ENCODE results near the gene FOXP1. TPM values are rescaled to one million over a fixed set of nuclear protein-coding genes. Genes with fewer than 3 reads are reported as not detected.
A peak's percentile ranks its signal among the peaks of the same experiment; 100 is the strongest.

Gene FOXP1
- polyA plus RNA-seq, 4 donors, result 4.9 to 66.5 (median 15.3) TPM

- peak in 1 of 2 donors; percentile 52 for DNase-seq
- FAIRE-seq, result no peak
Observed at GRCh38 chr3:71069797-71070196, 513.7 kb downstream of the FOXP1 start.

DNA sequence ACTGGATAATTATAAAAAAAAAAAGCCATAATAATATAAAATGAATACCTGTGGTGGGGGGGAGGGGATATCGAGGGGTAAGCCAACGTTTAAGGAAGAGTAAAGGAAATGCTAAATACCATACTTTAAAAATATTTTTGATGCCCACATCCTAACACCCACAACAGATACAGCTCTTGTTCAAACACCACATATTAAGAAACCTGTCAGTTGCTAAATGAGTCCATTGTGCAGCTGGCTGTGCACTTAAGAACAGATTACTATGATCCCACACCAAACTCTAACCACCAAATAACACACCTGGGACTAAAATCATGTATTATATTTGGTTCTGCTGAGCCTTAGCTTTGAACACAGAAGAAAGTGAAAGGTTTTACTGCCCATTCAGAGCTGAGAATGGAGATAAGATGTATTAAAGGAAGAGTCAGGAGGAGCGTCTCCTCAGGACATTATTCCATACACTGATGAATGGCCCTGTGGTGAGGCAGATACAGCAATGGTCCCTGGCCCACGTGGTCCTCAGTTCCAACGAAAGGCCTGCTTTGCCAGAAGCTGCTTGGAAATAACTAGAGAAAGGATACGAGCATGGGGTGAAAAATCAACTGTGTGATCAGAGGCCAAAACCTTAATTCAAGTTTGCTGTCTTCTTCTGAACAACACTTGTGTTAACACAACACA is 515.4 kb downstream of the FOXP1 start:
- FAIRE-seq, result no peak
- DNase-seq, result no peak
- Histone ChIP-seq H3K4me1 (ENCODE audit: control insufficient read depth in 3 of 3, insufficient read depth in 2 of 3, low read depth in 1 of 3, low read length in 2 of 3) (peaks cover 4 to 18% (median 17%) of the 10 kb centered on the region in 3 donors), H3K27ac (ENCODE audit: low read depth in 1 of 3, low read length in 2 of 3) (peak overlapping the region in 1 of 3 donors; percentile 12), H3K27me3 (ENCODE audit: control insufficient read depth in 3 of 3, insufficient read depth in 3 of 3, low read length in 3 of 3) (no peaks in the 10 kb centered on the region), H3K36me3 (ENCODE audit: control insufficient read depth in 3 of 3, insufficient read depth in 2 of 3, low read depth in 1 of 3, low read length in 3 of 3) (peaks cover 0 to 2% (median 0%) of the 10 kb centered on the region in 3 donors), H3K9me3 (ENCODE audit: control insufficient read depth in 2 of 2, insufficient read depth in 1 of 2, low read depth in 1 of 2, low read length in 1 of 2) (no peaks in the 10 kb centered on the region), H3K4me3 (ENCODE audit: low read depth in 1 of 3, low read length in 3 of 3) (no peak overlapping the region)
- WGBS, 3 donors, result 55 to 74% (median 71%) methylated on average over 6 of the region's 6 CpGs

More at GRCh38 chr3:71069797-71070196, 513.7 kb downstream of the FOXP1 start:
- no peak overlapping the region for H3K27ac ChIP-seq (ENCODE audit: low read depth in 1 of 3, low read length in 2 of 3)
- H3K4me1 ChIP-seq (ENCODE audit: control insufficient read depth in 3 of 3, insufficient read depth in 2 of 3, low read depth in 1 of 3, low read length in 2 of 3), result peaks cover 4 to 18% (median 15%) of the 10 kb centered on the region in 3 donors
- H3K4me3 ChIP-seq (ENCODE audit: low read depth in 1 of 3, low read length in 3 of 3), result no peak overlapping the region
- WGBS, 3 donors, result 56 to 64% (median 59%) methylated on average over 4 of the region's 4 CpGs
- no peaks in the 10 kb centered on the region for H3K9me3 ChIP-seq (ENCODE audit: control insufficient read depth in 2 of 2, insufficient read depth in 1 of 2, low read depth in 1 of 2, low read length in 1 of 2)
- no peaks in the 10 kb centered on the region for H3K27me3 ChIP-seq (ENCODE audit: control insufficient read depth in 3 of 3, insufficient read depth in 3 of 3, low read length in 3 of 3)
- H3K36me3 ChIP-seq (ENCODE audit: control insufficient read depth in 3 of 3, insufficient read depth in 2 of 3, low read depth in 1 of 3, low read length in 3 of 3), result peaks cover 0 to 4% (median 0%) of the 10 kb centered on the region in 3 donors

- Histone ChIP-seq H3K36me3 (ENCODE audit: control insufficient read depth in 3 of 3, insufficient read depth in 2 of 3, low read depth in 1 of 3, low read length in 3 of 3) (peaks cover 0 to 2% (median 0%) of the 10 kb centered on the region in 3 donors), H3K27me3 (ENCODE audit: control insufficient read depth in 3 of 3, insufficient read depth in 3 of 3, low read length in 3 of 3) (no peaks in the 10 kb centered on the region), H3K9me3 (ENCODE audit: control insufficient read depth in 2 of 2, insufficient read depth in 1 of 2, low read depth in 1 of 2, low read length in 1 of 2) (no peaks in the 10 kb centered on the region), H3K4me1 (ENCODE audit: control insufficient read depth in 3 of 3, insufficient read depth in 2 of 3, low read depth in 1 of 3, low read length in 2 of 3) (peaks cover 4 to 18% (median 17%) of the 10 kb centered on the region in 3 donors), H3K27ac (ENCODE audit: low read depth in 1 of 3, low read length in 2 of 3) (peak overlapping the region in 2 of 3 donors; percentile 57 to 95), H3K4me3 (ENCODE audit: low read depth in 1 of 3, low read length in 3 of 3) (no peak overlapping the region)
- DNase-seq (peak in 1 of 2 donors; percentile 52), FAIRE-seq (no peak)
- 25 to 35% (median 33%) methylated on average over 3 of the region's 3 CpGs for WGBS, 3 donors
Observed at GRCh38 chr3:71066849-71067261, 516.7 kb downstream of the FOXP1 start.

- peak overlapping the region; percentile 49 to 95 (median 75) for H3K27ac ChIP-seq (ENCODE audit: low read depth in 1 of 3, low read length in 2 of 3)
- 17 to 28% (median 20%) methylated on average over 6 of the region's 6 CpGs for WGBS, 3 donors
- peaks cover 0 to 2% (median 0%) of the 10 kb centered on the region in 3 donors for H3K36me3 ChIP-seq (ENCODE audit: control insufficient read depth in 3 of 3, insufficient read depth in 2 of 3, low read depth in 1 of 3, low read length in 3 of 3)
- FAIRE-seq, result no peak
- H3K9me3 ChIP-seq (ENCODE audit: control insufficient read depth in 2 of 2, insufficient read depth in 1 of 2, low read depth in 1 of 2, low read length in 1 of 2), result no peaks in the 10 kb centered on the region
- no peak overlapping the region for H3K4me3 ChIP-seq (ENCODE audit: low read depth in 1 of 3, low read length in 3 of 3)
- peaks cover 4 to 20% (median 17%) of the 10 kb centered on the region in 3 donors for H3K4me1 ChIP-seq (ENCODE audit: control insufficient read depth in 3 of 3, insufficient read depth in 2 of 3, low read depth in 1 of 3, low read length in 2 of 3)
- no peaks in the 10 kb centered on the region for H3K27me3 ChIP-seq (ENCODE audit: control insufficient read depth in 3 of 3, insufficient read depth in 3 of 3, low read length in 3 of 3)
- no peak for DNase-seq
Observed at GRCh38 chr3:71066356-71066755, 517.2 kb downstream of the FOXP1 start.

DNA sequence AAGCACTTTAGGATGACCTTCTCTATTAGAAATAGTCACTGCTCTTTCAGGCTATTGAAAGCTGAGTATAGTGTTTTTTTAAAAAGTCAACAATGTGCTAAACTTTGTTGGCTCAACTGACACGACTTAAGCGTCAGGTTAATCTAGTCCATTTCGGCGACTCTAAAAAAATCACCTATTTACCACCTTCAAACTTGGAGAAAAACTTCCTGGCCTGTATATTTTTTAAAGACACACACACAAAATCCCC is 517.8 kb downstream of the FOXP1 start:
- no peaks in the 10 kb centered on the region for H3K9me3 ChIP-seq (ENCODE audit: control insufficient read depth in 2 of 2, insufficient read depth in 1 of 2, low read depth in 1 of 2, low read length in 1 of 2)
- peak overlapping the region in 2 of 3 donors; percentile 65 to 72 for H3K4me3 ChIP-seq (ENCODE audit: low read depth in 1 of 3, low read length in 3 of 3)
- H3K4me1 ChIP-seq (ENCODE audit: control insufficient read depth in 3 of 3, insufficient read depth in 2 of 3, low read depth in 1 of 3, low read length in 2 of 3), result peaks cover 4 to 22% (median 14%) of the 10 kb centered on the region in 3 donors
- 10 to 13% (median 11%) methylated on average over 4 of the region's 4 CpGs for WGBS, 3 donors
- DNase-seq, result no peak
- no peaks in the 10 kb centered on the region for H3K27me3 ChIP-seq (ENCODE audit: control insufficient read depth in 3 of 3, insufficient read depth in 3 of 3, low read length in 3 of 3)
- FAIRE-seq, result no peak
- H3K27ac ChIP-seq (ENCODE audit: low read depth in 1 of 3, low read length in 2 of 3), result peak overlapping the region; percentile 95 to 99 (median 95)
- peaks cover 0 to 2% (median 0%) of the 10 kb centered on the region in 3 donors for H3K36me3 ChIP-seq (ENCODE audit: control insufficient read depth in 3 of 3, insufficient read depth in 2 of 3, low read depth in 1 of 3, low read length in 3 of 3)

GRCh38 chr3:71064956-71065763 is 518.4 kb downstream of the FOXP1 start:
- peaks cover 4 to 22% (median 14%) of the 10 kb centered on the region in 3 donors for H3K4me1 ChIP-seq (ENCODE audit: control insufficient read depth in 3 of 3, insufficient read depth in 2 of 3, low read depth in 1 of 3, low read length in 2 of 3)
- no peak for FAIRE-seq
- peak overlapping the region; percentile 58 to 72 (median 65) for H3K4me3 ChIP-seq (ENCODE audit: low read depth in 1 of 3, low read length in 3 of 3)
- no peaks in the 10 kb centered on the region for H3K9me3 ChIP-seq (ENCODE audit: control insufficient read depth in 2 of 2, insufficient read depth in 1 of 2, low read depth in 1 of 2, low read length in 1 of 2)
- no peaks in the 10 kb centered on the region for H3K36me3 ChIP-seq (ENCODE audit: control insufficient read depth in 3 of 3, insufficient read depth in 2 of 3, low read depth in 1 of 3, low read length in 3 of 3)
- peak overlapping the region; percentile 95 to 99 (median 95) for H3K27ac ChIP-seq (ENCODE audit: low read depth in 1 of 3, low read length in 2 of 3)
- DNase-seq, result peak; percentile 67 to 79
- 0 to 1% (median 0%) methylated on average over 63 to 85 of the region's 85 CpGs for WGBS, 3 donors
- no peaks in the 10 kb centered on the region for H3K27me3 ChIP-seq (ENCODE audit: control insufficient read depth in 3 of 3, insufficient read depth in 3 of 3, low read length in 3 of 3)

- H3K27ac ChIP-seq (ENCODE audit: low read depth in 1 of 3, low read length in 2 of 3), result peak overlapping the region; percentile 94 to 99 (median 95)
- WGBS, 3 donors, result 0 to 1% (median 0%) methylated on average over 23 to 46 of the region's 46 CpGs
- no peaks in the 10 kb centered on the region for H3K36me3 ChIP-seq (ENCODE audit: control insufficient read depth in 3 of 3, insufficient read depth in 2 of 3, low read depth in 1 of 3, low read length in 3 of 3)
- peaks cover 4 to 25% (median 14%) of the 10 kb centered on the region in 3 donors for H3K4me1 ChIP-seq (ENCODE audit: control insufficient read depth in 3 of 3, insufficient read depth in 2 of 3, low read depth in 1 of 3, low read length in 2 of 3)
- no peaks in the 10 kb centered on the region for H3K27me3 ChIP-seq (ENCODE audit: control insufficient read depth in 3 of 3, insufficient read depth in 3 of 3, low read length in 3 of 3)
- H3K4me3 ChIP-seq (ENCODE audit: low read depth in 1 of 3, low read length in 3 of 3), result peak overlapping the region; percentile 57 to 65 (median 58)
- FAIRE-seq (no peak), DNase-seq (peak; percentile 64 to 90)
- no peaks in the 10 kb centered on the region for H3K9me3 ChIP-seq (ENCODE audit: control insufficient read depth in 2 of 2, insufficient read depth in 1 of 2, low read depth in 1 of 2, low read length in 1 of 2)
Observed at GRCh38 chr3:71064291-71064955, 519.1 kb downstream of the FOXP1 start.

- Histone ChIP-seq H3K9me3 (ENCODE audit: control insufficient read depth in 2 of 2, insufficient read depth in 1 of 2, low read depth in 1 of 2, low read length in 1 of 2) (no peaks in the 10 kb centered on the region), H3K4me1 (ENCODE audit: control insufficient read depth in 3 of 3, insufficient read depth in 2 of 3, low read depth in 1 of 3, low read length in 2 of 3) (peaks cover 4 to 30% (median 14%) of the 10 kb centered on the region in 3 donors), H3K27ac (ENCODE audit: low read depth in 1 of 3, low read length in 2 of 3) (peak overlapping the region; percentile 94 to 99 (median 95)), H3K27me3 (ENCODE audit: control insufficient read depth in 3 of 3, insufficient read depth in 3 of 3, low read length in 3 of 3) (no peaks in the 10 kb centered on the region), H3K4me3 (ENCODE audit: low read depth in 1 of 3, low read length in 3 of 3) (peak overlapping the region; percentile 57 to 65 (median 58)), H3K36me3 (ENCODE audit: control insufficient read depth in 3 of 3, insufficient read depth in 2 of 3, low read depth in 1 of 3, low read length in 3 of 3) (no peaks in the 10 kb centered on the region)
- no peak for FAIRE-seq
- DNase-seq, result peak; percentile 61 to 70
- 0 to 1% (median 0%) methylated on average over 13 of the region's 13 CpGs for WGBS, 3 donors
Observed at GRCh38 chr3:71063773-71064290, 519.7 kb downstream of the FOXP1 start.

Measured in small intestine (tissue), 7 donors.